Stimulated activated CD4-positive, alpha-beta T cell treated with anti-CD3 and anti-CD28 coated beads, Interleukin-15, amount 100 ng/mL, for 1 hour (primary cell): ENCODE data around the gene NINL.

Source experiments
- DNase-seq, 2 donors: peaks; one replicate each; pipeline ENCODE4 v3.0.0-alpha.2; 2020; ENCODE audit warnings: low read depth in 1 of 2, low spot score in 1 of 2

Gene NINL

DNA sequence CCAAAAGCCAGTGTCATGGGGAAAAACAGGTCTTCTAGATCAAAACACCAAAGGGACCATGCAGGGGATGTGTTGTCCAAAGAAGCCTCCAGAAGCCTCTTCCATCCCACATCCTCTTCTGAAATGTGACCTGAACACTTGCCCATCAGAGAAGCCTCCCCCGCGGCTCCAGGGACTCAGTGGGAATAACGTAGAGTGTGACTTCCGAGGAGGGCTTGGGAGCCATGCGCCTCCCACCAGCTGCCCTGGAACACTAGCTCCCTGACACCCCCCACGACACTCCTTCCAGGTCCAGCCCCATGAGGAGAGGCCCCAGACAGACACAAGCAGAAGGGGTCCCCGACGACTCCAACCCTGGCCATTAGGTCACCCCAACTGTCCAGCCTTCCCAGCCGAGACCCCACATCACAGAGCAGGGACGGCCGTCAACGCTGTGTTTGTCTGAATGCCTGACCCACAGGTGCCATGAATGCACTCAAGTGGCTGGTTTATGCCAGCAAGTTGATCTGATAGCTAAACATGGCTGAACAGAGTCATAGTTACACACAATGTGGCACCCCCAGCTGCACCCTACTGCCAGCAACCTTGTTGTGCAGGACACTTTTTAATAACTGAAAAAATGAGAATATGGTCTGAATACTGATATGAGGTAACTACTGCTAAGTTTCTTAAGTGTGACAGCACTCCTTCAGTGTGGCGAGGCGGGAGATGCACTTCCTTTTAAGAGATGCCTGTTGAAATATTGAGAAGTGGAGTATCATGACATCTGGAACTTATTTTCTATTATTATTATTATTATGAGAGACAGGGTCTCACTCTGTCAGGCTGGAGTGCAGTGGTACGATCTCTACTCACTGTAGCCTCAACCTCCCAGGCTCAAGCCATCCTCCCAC lies 119.8 kb downstream of the NINL start:
- no peak for DNase-seq

DNA sequence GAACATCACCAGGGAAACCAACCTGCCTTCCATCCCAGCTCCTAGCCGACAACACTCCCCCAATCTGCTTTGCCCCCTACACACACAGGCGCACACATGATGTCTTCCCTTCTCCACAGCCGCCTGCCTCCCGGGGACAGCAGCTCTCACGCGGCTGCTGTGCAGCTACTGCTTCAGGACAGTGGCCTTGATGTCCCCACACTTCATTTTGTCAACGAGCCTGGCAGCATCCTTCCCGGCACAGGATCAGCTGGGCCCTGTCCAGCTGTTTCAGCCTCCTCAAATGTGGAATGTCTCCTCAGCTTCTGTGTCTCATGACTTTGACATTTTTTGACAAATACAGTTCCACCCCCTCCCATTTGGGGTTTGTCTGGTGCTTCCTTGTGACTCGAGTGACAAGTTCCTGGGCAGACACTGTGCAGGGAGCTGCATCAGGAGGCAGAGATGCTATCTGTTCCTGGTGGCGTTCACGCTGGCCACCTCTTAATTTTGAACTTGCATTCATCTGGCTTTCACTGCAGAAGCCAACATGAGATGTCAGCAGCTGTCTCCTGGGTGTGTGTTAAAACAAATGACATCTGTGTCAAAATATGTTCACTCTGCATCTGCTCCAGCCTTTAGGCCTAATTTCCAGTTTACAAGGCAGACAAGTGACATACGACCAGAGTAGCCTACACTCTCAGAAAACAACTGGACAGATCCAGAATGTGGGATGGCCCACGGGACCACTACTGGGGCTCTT lies 120.7 kb downstream of the NINL start:
- no peak for DNase-seq

DNA sequence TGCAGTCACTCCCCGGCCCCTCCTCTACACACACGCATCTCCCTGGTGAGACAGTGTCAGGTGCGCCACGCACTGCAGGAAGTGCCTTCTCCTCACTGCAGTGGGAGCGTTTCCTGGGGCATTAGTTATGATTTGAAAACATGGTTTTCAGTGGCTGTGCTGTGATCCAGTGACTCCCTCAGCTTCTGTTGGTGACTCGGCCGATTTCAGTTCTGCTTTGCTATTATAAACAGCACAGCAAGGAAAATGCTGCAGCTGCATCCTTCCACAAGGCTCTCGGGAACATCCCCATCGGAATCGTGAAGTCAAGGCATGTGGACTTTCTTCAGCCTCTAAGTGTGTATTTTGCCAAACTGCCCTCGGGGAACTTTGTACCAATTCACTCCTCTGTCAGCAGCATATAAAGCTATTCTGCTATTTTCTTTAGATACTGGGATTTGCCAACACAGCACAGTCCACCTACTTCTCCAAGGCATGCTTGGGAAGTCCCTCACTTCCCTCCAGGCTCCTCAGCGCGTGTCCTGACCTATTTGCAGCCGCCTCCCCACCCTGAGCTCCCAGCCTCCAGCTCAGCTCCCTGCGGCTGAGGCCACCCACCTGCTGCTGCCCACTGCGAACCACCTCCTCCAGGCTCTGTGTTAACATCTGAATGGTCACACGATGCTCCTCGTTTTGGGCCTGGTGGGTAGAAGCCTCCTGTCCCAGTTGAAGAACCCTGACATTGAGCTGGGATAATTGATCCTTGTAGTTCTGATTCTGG lies 123.4 kb downstream of the NINL start:
- DNase-seq: no peak

DNA sequence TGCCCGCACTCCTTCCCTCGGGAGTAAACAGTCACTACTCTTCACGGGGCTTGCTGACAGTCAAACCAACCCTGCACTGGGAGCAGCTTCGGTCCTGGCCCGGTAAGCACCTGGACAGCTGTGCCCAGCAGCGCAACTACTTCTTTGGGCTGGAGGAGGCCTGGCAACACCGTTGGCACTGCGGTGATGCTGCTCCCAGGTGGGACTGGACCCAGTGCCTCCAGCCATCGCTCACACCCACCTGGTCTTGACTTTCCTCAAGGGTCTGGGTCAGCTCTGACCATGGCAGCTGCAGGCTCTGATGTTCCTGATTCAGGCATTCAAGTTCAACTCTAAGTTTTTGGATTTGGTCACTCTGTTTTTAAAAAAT lies 124.1 kb downstream of the NINL start:
- no peak for DNase-seq

DNA sequence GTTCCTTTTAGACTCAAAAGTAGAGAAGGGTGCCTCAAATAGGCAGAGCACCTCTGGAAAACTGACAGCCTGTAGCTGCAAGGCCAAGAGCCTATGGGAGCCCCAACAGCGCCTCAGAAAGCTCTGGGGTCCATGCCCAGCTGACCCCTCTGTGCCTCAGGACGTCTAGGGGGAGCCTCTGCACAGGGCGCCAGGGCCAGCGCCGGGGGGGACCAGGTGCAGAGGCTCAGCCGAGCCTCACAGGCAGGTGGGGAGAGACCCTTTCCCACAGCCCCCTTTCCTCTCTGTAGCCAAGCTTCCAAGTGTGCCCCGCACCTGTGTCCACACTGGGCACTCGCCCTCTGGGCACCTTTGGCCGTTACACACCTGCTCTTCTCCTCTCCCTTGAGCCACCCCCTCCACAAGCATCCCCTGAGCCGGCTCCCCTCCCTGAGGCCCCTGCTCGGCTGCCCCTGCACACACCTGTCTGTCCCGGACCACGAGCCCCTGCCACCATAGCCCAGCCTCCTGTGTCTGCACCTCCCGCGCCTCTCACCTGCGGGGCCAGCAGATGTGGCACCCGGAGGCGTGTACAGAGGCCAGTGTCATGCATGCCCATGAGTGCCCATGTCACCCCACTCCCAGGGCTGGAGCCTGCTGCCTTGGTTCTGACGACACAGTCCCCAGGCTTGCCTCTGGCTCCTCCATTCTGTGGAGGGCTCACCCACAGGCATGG lies 124.6 kb downstream of the NINL start:
- DNase-seq: no peak

DNA sequence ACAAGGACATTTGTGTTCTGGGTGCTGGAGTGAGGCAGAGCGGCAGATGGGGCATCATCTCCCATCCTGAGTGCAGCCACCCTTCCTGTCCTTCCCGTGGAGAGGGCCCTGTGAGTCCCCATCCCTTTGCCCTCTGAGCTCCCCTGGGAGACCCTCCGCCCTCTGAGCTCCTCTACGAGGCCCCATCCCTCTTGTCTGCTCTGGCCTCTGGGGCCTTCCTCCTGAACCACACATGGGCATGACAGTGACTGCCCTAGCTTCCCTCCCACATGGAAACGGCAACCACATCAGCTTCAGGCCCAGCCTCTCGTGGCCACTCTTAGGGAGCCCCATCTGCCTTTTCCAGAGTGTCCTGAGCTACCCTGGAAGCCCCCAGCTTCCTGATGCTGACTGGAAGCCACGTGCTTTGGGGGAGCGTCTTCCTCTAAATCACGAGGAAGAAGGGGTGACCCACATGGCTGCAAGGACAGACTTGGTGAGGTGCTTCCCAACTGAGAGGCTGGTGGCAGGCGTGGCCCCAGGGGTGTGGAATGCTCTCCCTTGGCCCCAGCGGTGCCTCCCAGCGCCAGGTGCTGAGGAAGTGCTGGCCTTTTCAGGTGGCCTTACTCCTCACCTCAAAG lies 125.3 kb downstream of the NINL start:
- DNase-seq: no peak

DNA sequence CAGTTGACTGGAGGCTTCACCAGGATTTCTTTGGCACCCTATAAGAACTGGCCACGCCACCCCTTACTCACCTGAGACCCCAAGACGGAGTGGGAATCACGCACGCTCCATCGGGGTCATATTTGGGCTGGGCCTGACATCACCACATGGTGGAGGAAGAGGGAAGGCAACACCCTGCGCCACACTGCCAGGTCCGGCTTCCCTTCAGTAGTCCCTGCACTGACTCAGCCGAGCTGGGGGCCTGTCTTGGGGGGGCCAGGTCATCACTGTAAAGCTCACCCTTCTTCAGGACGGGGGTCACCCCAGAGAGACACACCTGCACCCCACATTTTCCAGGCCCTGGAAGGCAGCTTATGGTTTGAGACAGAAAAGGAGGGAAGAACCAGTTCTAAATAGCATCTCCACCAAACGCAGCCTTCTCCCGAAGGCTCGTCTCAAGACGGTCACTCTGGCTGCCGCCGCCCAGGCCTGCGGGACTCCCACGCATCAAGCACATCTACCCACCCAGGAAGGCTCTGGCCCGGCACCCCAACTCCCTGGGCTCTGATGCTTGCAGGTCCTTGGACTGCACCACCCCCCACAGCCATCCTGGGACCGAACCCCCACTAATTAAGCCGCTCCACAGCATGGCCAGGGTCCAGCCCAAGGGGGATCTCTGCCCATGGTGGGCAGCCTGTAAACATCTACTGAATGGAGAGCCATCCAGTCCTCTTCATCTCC lies 126.1 kb downstream of the NINL start:
- DNase-seq: no peak

DNA sequence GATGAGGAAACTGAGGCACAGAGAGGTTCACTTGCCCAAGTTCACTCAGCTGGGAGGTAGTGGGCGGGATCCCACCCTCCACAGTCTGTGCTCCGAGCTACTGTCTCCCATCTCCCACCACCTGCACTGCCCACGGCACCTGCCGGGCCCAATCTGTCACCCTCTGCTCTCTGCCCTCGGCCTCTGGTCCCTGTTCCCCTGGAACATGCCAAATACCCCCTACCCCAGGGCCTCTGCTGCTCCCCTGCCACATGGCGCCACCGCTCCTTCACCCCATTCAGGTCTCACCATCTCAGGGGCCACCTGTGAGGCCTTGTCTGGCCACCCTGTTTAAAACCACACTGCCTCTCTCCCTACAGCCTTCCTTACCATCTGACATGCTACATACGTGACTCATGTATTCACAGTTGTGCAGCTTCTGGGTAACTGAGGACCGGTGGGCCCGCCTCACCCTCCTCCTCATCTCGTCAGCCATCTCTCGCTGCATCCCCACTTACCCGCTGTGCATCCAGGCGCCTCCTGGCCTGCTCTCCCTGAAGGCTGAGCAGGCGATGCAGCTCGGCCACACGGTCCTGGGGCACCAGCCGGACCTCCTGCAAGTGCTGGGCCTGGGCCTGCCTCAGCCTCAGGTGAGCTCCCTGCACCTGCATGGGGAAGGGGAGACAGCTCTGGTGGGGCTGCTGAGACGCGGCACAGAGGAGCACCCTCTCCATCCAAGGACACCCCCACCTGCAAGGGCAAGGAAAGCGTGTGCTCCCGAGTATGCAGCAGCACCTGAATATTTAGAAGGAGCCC lies 127.2 kb downstream of the NINL start:
- no peak for DNase-seq

DNA sequence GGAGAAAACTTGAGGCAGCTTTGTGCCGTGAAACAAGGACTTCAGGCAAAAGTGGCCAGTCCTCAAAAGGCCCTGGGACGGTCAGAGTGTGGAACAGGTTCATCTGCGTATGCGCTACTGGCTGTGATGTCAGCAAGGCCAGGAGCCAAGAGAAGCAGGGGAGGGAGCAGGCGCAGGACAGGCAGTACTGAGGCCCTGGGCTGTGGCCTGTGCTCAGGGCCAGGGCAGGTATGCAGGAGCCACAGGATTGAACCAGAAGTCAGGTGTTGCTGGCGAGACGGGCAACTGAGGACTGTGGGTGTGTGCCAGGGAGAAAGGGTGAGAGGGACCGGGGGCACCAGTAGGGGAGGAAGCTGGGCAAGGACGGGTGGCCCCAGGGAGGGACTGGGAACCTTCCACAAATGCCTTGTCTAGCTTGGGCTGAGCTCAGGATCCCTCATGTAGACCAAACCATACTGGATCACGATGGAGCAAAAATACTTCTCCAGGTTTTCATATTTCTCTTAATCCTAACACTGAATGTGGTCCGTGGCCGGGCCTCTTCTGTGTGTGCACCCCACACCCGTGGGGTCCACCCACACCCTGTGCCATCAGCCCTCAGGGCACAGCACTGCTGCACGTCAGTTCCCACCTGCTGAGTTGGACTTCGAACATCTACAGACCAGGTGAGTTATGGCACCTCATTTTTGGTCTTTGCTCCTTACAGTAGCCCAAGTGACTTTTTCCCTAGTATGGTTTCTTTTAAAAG lies 131.0 kb downstream of the NINL start:
- no peak for DNase-seq

DNA sequence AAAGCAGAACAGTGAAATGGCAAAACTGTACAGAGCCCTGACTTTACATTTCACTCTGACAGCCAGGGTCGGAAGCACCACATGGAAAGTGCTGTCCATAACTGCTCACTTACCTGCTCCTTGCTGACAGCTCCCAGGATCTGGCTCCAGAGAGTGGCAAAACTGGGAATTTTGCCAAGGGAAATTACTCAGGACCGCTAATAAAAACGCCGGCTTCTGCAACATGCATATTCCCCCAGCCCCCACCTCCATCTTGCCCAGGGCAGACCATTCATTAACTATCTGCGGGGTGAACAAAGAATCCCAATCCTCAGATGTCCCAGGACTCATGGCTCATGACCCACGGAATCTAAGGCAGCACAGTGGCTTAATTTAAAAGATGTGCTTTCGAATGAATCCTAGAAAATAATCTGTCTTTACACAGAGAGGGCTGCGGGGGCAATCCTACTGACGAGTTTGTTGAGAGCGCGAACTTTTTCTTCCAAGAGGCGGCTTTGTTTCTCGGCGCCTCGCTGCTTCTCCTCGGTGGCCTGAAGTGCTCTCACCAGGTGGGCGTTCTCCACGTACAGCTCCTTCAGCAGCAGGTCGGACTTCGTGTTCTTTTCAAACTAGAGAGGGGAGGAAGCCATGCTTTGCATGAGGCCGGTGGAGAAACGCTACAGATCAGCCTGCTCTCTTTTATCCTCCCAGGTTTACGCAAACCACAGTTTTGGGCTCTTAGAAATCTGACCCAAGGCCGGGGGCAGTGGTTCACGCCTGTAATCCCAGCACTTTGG lies 132.1 kb downstream of the NINL start:
- no peak for DNase-seq

DNA sequence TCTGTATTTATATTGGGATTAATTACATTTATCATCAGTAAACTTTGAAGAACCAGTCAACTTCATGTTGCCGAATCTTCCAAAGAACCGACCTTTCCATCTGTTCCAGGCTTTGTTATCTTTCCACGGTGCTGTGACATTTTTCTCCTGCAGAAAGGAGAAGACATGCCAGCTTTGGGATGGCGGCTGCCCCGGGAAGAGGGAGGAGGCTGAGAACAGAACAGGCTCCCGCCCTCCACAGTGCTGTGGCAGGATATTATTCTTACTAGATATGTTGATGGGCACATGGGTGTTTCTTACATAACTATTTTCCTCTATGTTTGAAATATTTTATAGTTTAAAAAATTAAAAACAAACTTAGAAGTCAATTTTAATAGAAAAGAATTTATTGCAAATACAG lies 133.0 kb downstream of the NINL start:
- DNase-seq: no peak

DNA sequence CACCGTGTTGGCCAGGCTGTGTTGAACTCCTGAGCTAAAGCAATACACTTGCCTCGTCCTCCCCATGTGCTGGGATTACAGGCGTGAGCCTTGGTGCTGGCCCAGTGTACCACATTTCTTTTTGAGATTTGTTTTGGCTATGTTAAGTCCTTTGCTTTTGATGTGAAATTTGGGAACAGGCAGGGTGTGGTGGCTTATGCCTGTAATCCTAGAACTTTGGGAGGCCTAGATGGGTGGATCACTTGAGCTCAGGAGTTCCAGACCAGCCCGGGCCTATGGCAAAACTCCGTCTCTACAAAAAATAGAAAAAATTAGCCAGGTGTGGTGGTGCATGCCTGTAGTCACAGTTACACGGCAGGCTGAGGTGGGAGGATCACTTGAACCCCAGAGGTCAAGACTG lies 137.7 kb downstream of the NINL start:
- no peak for DNase-seq

DNA sequence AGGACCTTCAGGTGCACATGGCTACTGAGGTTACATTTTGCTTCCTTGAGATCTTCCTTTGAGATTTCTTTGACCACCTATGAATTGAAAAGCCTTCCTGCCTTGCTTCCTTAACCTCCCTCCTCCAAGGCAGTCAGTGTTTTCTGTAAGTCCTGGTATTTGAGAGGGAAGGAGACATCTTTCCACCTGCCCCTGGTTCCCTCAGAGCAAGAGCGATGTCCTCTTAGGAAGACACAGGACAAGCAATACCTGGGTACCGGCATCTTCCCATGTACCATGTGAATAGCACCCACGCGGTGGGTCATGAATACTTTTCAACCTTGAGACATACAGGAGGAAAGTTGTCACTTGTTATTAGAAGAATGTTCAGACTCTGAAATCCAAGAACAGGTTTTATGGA lies 140.8 kb downstream of the NINL start:
- DNase-seq: no peak

DNA sequence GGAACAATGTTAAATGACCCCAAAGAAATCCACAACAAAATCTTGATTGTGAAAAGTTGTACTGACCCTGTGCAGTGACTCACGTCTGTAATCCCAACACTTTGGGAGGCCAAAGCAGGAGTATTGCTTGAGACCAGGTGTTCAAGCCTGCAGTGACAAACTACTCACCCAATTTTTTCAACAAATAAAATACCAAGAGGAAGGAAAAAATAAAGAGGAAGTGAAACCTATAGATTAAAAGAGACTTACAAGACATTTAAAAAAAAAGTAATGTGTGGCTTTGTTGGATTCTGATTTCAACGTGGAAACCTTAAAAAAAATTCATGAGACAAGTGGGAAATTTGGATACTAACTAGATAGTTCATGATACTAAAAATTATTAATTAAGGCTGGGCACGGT lies 146.0 kb downstream of the NINL start:
- DNase-seq: no peak

DNA sequence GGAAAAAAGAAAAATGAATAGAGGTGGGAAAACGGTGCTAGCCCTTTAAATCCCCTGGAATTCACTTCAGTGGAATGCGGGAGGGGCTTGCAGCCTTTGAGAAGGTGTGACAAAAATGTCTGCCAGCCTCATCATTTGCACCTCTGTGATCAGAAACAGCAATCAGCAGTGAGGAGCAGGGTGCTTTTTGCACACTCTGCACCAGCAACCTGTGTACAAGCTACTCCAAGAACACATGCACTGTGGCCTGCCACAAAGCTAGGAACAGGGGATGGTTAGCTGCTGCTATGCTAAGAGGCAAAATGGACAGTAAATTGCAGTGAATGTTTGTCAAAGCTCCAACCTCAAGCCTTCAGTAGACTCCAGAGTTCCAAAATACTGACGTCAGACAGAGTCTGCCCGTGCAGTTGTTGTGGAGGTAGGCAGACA lies 148.2 kb downstream of the NINL start:
- no peak for DNase-seq

DNA sequence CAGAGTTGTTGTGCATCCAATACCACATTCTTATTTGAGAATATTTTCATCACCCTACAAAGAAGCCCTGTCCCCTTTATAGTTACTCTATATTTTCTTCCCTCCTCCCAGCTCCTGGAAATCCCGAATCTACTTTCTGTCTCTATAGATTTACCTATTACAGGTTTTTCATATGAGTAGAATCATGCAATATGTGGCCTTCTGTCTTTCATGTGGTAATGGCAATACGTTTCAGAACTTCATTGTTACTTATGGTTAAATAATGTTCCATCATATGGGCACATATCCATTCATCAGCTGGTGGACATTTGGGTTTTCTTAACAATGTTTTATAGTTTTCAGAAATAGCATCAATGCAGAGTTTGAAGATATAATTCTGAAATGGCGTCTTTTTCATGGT lies 160.8 kb downstream of the NINL start:
- no peak for DNase-seq

DNA sequence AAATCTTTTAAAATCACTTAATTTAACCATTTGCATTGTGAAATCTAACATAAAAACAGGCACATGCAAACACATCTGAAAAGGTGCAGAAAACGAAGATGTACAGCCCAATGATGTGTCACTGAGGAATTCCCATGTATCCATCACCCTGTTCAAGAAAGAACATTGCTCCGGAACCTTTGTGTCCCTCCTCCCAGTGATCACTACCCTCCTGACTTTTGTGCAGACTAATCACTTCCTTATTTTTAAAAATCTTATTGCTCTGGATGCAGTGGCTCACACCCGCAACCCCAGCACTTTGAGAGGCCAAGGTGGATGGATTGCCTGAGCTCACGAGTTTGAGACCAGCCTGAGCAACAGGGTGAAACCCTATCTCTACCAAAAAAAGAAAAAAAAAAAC lies 163.3 kb downstream of the NINL start:
- DNase-seq: no peak

DNA sequence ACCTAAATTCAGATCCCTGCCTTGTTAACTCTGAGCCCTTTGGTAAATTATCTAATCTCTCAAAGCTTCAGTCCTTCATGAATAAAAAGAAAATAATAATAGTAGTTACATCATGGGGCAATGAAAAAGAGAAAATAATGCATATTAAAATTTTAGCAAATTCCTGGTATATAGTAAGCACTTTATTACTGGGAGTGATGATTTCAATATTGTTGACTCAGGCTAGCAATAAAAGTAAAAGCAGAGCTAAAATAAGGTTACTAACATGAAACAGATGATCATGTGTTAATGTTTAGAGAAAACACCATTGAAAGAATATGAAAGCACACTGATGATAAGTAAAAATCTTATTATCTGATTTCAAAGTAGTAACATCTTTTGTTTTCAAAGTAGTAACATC lies 164.2 kb downstream of the NINL start:
- no peak for DNase-seq
